ENCODE measurements around the gene BIRC6.
"Not testable (repeated sequence)": the region's sequence is repeated elsewhere in the genome, so short reads cannot be mapped to it uniquely, and the experiment has no call there.

DNA sequence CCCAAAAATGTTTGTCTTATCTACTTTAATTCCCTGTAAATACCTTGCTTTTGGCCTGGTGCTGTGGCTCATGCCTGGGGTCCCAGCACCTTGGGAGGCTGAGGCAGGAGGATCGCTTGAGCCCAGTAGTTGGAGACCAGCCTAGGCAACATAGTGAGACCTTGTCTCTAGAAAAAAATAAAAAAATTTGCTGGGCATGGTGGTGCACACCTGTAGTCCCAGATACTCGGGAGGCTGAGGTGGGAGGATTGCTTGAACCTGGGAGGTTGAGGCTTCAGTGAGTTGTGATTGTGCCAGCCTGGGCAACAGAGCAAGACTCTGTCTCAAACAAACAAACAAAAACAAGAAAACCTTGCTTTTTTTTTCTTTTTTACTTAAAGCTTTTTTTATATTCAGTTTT, 6.2 kb downstream of the BIRC6 start:
- TF ChIP-seq, protein P1, sequence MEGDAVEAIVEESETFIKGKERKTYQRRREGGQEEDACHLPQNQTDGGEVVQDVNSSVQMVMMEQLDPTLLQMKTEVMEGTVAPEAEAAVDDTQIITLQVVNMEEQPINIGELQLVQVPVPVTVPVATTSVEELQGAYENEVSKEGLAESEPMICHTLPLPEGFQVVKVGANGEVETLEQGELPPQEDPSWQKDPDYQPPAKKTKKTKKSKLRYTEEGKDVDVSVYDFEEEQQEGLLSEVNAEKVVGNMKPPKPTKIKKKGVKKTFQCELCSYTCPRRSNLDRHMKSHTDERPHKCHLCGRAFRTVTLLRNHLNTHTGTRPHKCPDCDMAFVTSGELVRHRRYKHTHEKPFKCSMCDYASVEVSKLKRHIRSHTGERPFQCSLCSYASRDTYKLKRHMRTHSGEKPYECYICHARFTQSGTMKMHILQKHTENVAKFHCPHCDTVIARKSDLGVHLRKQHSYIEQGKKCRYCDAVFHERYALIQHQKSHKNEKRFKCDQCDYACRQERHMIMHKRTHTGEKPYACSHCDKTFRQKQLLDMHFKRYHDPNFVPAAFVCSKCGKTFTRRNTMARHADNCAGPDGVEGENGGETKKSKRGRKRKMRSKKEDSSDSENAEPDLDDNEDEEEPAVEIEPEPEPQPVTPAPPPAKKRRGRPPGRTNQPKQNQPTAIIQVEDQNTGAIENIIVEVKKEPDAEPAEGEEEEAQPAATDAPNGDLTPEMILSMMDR (IDR thresholded peaks at IDR 0.05) = not testable (repeated sequence)
- not testable (repeated sequence) for TF ChIP-seq POLR2A (IDR thresholded peaks at IDR 0.05)
